Epidermal melanocyte (primary cell): ENCODE measurements around the gene TOMM34.
A peak's percentile ranks its signal among the peaks of the same experiment; 100 is the strongest.

ENCODE experiments used
- DNase-seq: peaks from one replicate; pipeline ENCODE4 v3.0.0; 2011; ENCODE audit warnings: low spot score; ENCODE audit not compliant: insufficient read length

The TOMM34 gene, protein sequence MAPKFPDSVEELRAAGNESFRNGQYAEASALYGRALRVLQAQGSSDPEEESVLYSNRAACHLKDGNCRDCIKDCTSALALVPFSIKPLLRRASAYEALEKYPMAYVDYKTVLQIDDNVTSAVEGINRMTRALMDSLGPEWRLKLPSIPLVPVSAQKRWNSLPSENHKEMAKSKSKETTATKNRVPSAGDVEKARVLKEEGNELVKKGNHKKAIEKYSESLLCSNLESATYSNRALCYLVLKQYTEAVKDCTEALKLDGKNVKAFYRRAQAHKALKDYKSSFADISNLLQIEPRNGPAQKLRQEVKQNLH

DNA sequence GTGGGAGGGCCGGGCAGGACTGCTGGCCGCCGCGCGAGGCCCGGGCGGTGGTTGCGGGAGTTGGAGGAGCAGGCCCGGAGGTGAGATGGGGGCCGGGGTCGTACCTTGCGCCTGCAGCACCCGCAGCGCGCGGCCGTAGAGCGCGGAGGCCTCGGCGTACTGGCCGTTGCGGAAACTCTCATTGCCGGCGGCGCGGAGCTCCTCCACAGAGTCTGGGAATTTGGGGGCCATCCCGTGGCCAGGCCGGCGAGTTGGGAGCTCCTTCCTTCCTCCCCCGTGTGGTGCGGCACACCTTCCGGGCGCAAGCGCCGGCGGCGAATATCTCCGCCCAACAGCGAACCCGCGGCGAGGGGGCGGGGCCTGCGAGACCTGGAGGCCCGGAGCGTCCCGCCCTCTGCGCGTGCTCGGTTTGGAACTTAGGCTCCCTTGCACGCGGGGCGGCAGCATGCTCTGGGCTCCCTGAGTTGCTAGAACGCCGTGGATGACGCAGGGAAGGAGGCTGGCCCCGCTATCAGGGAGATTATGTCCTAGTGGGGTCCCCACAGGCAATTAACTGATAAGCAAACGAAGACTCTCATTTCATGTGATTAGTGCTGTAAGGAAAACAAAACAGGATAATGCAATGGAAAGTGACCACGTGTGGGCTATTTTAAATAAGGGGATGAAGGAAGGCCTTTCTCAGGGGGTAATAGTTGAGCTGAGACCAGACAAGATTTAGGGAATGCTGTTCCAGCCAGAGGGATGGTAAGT lies at the start of gene TOMM34:
Gene TOMM34, minus strand, starts transcription at position 295 of the 750 bp plus-strand sequence. Its CDS starts 64 bp downstream, at position 231.
- peak; percentile 95 for DNase-seq

DNA sequence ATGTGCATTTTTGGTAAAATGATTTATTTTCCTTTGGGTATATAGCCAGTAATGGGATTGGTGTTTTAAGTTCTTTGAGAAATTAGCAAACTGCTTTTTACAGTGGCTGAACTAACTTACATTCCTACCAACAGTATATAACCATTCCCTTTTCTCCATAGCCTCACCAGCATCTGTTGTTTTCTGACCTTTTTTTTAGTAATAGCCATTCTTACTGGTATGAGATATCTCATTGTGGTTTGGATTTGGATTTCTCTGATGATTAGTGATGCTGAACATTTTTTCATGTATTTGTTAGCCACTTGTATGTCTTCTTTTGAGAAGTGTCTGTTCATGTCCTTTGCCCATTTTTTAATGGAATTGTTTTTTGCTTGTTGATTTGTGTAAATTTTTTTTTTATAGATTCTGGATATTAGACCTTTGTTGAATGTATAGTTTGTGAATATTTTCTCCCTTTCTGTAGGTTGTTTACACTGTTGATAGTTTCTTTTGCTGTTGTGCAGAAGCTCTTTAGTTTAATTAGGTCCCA lies 48.4 kb upstream of the TOMM34 start:
- DNase-seq: no peak

DNA sequence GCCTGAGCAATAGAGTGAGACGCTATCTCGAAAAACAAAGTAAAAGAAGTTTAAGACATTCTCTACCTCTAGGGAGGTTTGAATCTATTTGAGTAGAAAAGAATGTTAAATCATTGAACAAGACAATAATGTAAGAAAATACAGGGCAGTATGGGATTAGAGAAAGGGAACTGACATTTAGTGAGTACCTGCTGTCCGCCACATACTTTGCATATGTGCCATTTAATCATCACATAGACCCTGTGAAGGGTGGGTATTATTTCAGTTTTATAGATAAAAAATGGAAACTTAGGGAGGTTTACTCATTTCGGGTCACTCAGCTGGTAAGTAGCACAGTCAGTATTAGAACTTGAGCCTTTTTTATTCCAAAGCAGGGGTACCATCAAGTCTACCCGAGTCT lies 37.5 kb upstream of the TOMM34 start:
- DNase-seq: no peak

DNA sequence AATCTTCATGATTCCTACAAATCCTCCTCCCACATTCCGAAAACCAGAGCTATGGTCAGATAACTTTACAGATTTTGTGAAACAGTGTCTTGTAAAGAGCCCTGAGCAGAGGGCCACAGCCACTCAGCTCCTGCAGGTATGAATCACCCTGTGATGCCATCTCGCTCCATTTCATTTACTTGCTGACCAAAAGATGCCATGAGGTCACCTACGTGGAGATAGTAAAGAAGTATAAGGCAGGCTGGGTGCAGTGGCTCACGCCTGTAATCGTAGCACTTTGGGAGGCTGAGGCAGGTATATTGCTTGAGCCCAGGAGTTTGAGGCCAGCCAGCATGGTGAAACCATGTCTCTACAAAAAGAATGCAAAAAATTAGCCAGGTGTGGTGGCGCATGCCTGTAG lies 37.0 kb upstream of the TOMM34 start:
- no peak for DNase-seq

DNA sequence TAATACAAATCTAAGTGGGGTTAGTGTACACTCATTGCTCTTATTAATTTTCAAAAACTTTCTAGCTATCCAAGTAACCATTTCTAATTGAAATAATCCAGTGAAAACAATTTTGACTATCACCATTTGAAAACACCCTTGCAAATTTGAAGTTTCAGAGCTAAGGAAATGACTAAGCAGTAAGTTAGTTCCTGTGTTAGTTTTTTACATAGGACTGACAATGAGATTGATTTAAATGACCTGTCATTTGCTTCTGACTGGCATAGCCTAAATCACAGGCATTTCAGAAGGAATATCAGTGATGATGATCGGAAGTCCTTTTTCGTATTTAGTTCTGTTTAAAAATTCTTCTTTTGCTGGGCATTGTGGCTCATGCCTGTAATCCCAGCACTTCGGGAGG lies 33.1 kb upstream of the TOMM34 start:
- no peak for DNase-seq

DNA sequence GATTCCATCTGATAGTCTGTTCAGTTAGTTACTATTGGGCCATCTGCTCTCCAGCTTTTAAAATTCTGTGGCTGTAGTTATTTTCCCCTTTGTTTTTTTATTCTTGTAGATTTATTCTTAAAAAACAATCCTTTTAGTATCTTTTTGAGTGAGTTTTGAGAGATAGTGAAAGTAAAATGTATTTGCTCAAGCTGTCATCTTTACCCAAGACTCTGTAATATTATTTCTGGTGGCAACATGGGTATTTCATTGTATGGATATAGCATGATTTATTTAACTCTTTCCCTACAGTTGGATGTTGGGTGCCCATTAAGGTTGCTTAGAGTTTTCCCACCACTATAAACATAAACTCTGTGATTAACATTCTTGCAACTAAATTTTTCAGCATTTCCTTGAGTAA lies 30.8 kb upstream of the TOMM34 start:
- DNase-seq: no peak

DNA sequence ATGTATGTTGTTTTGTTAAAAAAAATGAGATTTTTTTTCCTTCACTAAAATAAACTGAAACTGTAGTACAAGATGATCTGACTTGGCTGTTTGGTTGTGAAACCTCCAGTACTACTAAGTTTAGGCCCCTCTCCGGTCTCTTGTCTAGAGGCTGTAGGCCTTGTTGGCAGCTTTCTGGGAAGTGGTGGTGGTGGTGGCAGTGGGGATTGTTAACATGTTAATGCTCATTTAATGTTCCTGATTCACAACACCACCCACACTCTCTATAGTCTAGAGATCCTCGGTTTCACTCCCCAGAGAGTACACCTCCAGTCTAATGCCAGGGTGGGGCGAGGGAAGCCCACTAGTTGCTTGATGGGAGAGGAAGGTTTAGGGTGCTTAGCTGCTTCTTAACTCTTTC lies 30.2 kb upstream of the TOMM34 start:
- DNase-seq: no peak

DNA sequence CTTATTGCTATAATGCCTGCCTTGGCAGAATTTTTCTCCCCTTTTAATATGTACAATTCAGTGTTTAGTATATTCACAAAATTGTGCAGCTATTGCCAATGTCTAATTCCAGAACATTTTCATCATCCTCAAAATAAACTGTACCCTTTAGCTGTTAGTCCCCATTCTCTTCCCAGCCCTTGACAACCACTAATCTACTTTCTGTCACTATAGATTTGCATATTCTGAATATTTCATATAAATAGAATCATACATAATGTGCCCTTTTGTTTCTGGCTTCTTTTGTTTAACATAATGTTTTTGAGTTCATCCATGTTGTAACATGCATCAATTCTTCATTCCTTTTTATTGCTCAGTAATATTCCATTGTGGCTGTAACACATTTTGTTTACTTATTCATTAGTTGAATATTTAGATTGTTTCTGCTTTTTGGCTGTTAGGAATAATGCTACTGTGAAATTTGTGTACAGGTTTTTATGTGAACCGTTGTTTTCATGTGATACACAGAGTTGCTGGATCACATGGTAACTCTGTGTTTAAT lies 28.5 kb upstream of the TOMM34 start:
- DNase-seq: no peak

DNA sequence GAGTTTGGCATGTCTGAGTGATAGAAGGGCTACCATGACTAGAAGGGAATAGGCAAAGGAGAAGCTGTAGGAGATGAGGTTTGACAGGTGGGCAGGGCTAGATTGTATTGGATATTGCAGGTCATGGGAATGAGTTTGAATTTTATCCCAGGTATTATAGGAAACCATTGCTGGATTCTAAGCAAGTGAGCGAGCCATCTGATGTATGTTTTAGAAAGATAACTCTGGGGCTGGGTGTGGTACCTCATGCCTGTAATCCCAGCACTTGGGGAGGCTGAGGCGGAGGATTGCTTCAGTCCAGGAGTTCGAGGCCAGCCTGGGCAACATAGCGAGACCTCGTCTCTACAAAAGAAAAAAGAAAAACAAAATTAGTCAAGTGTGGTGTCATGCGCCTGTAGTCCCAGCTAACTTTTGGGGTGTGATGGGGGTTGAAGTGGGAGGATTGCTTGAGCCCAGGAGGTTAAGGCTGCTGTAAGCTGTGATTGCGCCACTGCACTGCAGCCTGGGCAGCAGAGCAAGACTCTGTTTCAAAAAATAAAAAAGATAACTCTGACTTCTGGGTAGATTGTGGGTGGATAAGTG lies 23.0 kb upstream of the TOMM34 start:
- no peak for DNase-seq

DNA sequence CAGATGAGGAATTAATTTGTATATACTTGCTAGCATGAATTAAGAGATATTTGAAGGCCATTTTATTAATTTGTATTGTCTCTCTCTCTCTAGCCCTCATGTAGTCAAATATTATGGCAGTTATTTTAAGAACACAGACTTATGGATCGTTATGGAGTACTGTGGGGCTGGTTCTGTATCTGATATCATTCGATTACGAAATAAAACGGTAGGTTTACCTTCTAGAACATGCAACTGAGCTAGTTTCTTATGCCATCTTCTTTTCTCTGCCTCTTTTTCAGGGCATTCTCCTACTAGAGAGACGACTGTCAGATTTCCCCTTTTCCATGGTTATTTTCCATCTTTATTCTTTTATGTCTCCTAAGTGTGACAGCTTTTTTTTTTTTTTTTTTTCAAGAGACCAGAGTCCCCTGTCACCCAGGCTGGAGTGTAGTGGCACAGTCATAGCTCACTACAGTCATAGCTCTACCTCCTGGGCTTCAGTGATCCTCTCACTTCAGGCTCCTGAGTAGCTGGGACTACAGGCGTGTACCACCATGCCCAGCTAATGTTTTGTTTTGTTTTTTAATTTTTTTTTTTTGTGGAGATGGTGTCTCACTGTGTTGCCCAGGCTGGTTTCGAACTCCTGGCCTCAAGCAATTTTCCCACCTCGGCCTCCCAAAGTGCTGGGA lies 21.7 kb upstream of the TOMM34 start:
- DNase-seq: no peak

DNA sequence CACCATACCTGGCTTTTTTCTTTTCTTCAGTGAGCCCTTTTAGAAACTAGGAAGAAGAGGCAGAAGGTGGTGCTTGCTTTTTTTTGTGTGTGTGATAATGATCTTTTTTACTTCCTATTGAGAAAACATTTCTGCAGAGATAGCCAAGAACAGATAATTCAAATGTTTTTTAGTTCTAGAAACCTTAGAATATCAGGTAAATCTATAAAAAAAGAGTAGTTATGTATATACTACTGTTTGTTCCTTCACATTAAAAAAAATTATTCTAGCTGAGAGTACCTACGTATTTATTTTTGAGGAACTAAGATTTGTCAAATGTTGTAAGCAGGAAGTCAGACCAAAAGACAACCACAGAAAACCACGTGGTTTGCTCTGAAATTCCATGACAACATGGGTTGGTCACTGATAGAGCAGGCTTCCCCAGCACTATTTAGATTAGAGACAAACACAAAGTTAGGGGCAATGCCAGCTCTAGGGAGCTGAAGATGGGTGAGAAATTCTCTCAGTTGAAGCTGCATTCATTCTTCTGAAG lies 19.0 kb upstream of the TOMM34 start:
- DNase-seq: no peak

DNA sequence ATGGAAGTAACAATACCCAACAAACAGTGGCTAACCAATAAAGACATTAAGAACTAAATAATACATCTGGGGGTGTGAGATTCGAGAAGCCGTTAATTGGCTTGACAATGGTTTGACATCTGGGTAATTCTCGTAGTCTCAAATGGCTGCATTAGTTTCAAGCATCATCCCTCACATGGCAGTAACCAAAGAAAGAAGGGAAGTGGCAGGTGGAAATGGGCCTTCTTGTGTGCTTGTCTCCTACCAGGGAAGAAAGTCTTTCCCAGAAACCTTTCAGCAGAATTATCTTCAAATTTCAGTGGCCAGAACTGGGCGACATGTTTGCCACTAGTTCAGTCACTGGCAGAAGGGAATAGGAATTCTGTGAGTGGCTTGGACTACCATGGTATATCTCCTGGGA lies 16.5 kb upstream of the TOMM34 start:
- DNase-seq: no peak

DNA sequence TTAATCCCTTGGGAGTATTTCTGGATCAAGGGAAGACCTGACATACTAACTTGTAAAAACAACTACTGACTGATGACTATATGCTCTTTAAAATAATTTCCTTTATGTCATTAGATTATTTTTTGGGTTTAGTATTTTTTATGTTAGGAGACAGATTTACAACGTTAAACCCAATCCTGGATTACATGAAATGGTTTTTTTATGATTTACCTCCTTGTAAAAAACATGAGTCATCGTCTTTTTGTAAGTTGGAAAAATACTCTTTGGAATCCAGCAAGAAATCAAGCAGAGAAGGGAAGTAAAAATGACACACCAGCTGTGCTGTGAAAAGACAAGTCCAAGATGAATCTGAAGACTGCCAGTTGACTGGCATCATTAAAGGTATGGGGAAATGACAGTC lies 12.9 kb upstream of the TOMM34 start:
- DNase-seq: no peak

DNA sequence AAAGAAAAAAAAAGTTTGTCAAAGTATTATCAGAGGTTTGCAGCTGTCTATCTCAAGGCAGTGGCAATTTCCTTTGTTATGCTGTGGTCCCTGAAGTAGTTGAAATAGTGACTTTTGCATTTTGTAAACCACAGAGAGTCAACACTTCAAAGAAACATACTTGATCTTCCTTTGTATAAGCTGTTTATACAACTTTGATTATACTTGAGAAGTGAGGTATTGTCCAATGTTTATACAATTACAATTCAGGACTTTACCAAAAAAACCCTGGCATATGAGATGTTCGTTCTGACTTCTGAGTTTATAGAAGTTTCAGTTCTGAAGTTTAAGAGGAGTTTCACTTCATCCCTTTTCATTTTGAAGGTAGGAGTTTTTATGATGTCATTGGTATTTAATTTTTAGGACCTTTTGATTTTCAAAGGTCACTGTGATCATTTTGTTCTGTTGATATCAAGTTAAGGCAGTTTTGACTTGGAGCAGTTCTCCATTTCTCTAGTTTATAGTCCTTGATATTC lies 10.1 kb upstream of the TOMM34 start:
- DNase-seq: no peak

DNA sequence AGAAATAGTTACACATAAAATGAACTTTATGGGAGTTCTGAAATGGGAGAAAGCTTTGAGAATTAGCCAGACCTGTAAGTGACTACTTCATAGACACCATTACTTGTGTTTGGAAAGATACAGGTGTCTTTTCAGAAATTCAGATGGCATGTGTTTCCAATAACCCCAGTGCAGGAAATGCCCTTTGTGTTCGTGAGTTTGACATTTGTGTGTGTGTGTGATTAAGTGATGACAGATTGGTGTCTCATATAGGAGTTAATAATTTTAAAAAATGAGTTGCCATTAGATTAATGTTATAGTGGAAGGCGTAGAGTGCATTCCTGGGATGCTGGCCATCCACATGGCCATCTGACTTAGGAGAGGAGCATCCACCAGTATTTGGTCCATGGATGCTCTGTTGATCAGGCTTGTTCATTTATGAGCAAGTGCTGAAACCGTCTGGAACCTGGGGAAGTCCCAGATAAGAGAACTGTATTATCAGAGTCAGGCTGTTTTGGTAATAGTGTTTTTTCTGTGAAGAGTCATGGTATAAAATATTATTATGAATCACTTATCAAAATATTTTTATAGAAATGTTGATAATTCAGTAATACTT lies 9.2 kb upstream of the TOMM34 start:
- no peak for DNase-seq

DNA sequence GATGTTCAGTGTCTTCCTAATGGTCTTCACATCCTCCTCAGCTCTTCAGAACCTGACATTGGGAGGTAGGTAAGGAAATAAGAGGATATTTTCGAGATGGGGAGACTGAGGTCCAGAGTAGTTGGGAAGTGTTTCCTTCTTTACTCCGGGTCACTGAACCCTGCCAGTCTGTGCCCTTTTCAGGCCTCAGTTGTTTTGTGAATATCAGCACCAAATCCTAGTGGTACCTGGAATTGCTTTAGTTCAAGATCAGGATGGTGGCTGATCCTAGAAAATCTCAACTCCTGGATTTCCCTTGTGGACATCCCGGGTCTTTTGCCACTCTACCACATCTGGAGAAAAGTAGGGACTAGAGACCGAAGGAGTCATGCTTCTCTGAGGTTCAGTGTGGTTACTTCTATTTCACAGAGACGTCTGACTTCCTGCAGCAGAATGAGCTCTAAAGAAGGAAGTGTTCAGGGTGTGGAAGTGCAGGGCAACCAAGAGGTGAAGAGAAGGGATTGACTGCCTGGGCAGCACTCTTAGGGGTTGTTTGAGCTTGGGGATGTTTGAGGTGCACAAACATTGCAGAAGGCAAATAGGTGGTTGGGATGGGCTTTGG lies 7.1 kb upstream of the TOMM34 start:
- no peak for DNase-seq

DNA sequence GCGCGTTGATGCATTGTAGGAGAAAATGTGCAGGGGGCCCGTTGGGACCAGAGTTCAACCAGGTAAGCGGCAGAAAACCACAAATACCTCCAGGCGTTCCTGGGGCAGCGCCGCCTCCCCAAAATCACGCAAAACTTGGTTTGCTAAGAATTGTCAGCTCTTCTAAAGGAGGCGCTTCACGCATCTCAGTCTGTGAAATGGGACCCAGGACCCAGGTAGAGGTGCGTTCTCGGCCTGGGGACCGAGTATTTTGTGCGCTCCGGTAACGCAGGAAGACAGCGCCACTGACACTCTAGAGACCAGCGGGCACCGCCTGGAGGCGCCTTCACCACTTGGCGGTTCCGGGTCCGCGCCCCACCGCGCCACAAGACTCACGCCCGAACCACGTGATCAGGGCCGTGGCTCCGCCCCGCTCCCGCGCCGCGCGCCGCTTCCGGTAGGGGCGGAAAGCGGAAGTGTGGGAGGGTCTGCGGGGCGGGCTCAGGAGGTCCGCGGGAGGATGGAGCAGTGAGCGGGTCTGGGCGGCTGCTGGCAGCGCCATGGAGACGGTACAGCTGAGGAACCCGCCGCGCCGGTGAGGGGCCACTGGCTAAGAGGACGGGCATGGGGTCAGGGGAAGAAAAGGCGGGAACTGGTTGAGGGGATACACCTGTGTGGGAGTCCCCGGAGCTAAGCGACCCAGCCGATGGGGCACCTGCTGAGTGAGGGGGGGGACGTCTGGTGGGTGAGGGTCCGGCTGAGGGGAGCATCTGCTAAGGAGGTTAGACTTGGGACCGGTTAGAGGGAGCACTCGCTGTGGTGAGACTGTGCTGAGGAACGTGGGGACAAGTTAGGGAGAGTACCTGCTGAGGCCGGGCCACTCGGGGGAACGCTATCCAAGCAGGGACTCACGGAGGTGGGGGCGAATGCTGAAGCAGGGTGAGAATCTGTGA lies 6.1 kb upstream of the TOMM34 start, which contains the start of gene STK4:
Gene STK4, plus strand, starts transcription at position 483 of the 932 bp plus-strand sequence. Its CDS starts 57 bp downstream, at position 540.
- DNase-seq: peak; percentile 74

DNA sequence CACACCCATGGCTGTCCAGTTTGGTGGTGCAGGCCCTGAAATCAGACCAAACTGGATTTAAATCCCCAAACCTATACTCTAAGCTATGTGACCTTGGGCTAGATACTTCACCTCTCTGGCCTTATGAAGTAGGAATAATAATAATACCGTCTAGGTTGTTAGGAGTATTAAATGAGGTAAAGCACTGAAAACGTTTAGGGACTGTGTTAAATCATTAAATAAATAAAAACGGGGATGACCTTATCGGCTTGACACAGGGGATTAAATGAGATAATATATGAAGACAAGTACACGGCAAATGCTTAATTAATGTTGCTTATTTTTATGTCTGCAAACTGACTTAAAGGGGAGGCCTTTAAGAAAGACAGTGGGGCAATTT lies 5.4 kb upstream of the TOMM34 start:
- DNase-seq: no peak
